Stimulated activated CD4-positive, alpha-beta T cell treated with anti-CD3 and anti-CD28 coated beads, Interleukin-15, amount 100 ng/mL, for 48 hours (primary cell): Measurements from ENCODE around the gene ZNF574.
"Not testable (repeated sequence)": the region's sequence is repeated elsewhere in the genome, so short reads cannot be mapped to it uniquely, and the experiment has no call there.

Experiments used
- DNase-seq, 2 donors: peaks; one replicate each; pipeline ENCODE4 v3.0.0-alpha.2; 2020; ENCODE audit warnings: low read depth in 2 of 2

The ZNF574 gene

DNA sequence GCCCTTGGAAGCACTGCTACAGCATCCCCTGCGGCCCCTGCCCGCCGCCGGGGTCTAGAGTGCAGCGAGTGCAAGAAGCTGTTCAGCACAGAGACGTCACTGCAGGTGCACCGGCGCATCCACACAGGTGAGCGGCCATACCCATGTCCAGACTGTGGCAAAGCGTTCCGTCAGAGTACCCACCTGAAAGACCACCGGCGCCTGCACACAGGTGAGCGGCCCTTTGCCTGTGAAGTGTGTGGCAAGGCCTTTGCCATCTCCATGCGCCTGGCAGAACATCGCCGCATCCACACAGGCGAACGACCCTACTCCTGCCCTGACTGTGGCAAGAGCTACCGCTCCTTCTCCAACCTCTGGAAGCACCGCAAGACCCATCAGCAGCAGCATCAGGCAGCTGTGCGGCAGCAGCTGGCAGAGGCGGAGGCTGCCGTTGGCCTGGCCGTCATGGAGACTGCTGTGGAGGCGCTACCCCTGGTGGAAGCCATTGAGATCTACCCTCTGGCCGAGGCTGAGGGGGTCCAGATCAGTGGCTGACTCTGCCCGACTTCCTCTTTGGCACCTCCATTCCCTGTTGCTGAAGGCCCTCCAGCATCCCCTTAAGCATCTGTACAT lies 4.9 kb downstream of the ZNF574 start:
- DNase-seq = no peak

DNA sequence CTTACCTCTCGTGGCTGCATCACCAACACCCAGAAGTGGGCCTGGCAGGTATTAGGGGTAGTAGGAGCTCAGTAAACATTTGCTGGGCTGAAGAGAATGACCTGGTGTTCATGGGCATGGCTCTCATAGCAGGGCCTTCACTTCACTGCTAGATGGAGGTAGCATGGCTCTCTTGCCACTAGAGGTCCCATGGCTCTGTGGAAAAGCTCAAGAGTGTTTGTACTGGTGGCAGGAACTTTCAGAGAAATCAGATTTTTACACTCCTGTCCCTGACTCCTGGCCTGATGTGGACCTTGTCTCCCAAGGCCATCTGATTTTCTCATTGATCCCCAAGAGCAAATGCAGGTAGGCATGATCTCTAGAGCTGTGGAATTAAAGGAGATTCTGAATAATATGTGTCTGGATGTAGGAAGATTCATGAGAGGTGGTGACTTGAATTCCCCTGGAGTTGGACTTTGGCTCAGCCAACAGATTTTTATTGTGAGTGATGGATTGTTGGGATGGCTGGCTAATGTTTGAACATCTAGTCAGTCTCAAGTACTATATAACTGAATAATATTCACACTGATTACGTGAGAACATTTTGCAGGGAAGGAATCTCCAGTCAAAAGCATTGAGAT lies 5.7 kb downstream of the ZNF574 start:
- no peak for DNase-seq

DNA sequence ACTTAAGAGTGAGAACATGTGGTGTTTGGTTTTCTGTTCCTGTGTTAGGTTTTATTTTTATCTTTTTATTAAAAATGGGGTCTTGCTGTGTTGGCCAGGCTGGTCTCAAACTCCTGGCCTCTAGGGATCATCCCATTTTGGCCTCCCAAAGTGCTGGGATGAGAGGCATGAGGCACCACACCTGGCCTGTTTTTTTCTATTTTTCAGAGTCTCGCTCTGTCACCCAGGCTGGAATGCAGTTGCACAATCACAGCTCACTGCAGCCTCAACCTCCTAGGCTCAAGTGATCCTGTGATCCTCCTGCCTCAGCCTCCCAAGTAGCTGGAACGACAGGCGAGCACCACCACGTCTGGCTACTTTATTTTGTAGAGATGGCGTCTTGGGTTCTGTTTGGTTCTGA lies 7.6 kb downstream of the ZNF574 start:
- DNase-seq = no peak

DNA sequence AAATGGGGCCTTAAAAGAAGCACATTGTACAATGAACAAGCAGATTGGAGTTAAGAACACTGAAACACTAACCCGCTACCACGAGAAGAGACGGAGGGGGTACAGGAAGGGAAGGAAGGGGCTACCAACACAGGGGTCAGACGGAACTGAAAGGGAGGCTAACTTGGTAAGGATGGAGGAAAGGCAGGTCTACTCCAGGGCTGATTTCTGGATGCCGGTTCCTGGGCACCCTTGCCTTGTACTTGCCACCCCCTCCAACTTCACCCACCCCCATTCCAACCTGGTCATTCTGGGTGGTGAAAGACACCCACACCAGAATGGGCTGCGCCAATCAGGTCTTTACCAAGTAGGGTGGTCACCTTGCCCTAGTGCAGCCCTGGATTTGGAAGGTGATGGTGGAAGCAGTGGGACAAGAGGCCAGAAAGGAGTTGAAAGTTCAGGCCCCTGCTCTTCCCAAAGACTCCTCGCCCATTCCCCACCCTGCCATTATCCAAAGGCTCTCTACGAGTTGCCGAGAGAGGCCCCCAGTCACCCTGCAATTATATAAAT lies 10.3 kb downstream of the ZNF574 start:
- no peak for DNase-seq

DNA sequence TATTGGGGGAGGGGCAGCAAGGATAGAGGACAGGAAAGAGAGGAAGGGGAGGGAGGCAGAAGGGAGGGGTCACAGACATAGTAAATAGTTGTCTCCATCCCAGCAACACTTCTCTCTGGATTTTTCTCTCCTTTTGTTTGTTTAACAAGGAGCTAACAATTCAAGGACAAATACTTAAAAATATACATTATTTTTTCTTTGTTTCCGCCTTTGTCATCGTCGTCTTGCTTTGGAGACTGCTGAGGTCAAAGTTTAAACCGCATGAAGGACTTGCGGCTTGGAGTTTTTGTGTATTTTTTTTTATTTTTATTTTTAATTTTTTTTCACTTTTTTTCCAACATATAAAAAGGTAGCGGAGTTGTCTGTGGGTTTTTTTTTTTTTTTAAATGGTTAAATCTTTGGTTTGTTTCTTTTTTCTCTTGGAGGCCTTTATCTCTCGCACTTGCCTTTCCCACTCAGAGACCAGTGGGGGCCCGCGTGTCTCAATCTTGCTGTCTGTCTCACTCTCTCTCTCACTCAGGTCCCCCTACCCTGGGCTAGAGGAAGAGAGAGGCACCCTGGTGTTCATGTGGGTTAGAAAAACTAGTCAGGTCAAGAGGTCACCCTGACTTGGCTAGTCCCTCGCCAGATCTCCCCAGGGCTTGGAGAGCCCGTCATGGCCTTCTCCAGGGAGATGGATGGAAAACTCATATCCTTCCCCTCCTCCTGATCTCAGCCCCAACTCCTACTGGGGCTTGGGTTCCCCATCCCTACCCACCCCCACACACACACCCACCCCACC lies 11.0 kb downstream of the ZNF574 start:
- no peak for DNase-seq

DNA sequence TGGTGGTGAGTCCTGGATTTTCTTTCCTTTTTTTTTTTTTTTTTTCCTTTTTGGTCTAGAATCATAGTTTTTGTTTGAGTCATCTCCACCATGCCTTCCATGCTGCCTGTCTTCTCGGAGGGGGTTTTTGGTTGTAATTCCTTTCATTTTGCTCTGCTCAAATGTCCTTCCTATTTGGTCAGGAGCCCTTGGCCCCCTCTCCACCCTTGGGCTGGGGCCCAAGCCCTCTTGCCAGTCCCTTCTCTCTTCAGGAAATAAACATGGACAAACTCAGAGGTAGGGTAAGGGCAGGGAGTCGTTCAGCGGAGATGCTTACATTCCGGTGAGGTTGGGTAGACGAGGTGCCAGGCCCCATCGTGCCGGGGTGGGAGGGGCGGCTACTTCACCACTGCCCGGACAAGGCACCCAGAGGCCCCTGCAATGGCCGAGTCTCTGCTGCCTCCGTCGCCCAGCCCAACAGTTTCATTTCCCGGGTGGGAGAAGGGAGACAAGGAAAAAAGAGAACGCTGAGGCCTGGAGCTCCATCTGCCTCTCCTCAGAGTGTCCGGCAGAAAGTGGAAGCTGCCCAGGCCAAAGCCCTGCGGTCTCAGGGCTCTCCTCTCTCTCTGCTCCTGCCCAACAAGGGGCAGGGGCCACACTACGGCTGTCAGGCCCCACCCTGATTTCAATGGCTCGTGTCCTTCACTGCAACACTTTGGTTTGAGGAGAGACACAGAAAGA lies 12.7 kb downstream of the ZNF574 start:
- DNase-seq = no peak

DNA sequence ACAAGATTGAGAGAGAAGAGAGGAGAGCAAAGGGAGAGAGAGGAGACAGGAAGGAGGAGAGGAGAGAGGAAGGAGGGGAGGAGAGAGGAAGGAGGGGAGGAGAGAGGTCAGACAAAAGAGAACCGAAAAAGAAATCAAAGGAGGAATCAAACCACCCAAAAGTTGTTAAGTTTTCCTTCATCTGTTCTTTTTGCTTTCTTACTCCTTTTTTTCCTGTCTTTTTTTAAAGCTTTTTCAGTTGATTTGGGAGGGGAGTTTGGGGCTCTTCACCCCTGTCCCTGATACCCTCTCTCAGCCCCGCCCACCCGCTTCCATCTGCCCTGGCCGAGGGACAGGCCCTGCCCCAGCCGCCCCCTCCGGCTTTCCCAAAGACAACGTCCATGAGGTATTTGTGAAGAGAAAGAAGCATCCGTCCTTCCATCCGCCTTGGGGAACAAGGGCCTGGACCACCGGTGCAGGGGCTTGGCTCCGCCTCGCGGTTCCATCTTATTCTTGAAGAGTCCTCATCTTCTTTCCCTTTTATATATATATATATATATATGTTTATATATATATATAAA lies 13.3 kb downstream of the ZNF574 start:
- no peak for DNase-seq

DNA sequence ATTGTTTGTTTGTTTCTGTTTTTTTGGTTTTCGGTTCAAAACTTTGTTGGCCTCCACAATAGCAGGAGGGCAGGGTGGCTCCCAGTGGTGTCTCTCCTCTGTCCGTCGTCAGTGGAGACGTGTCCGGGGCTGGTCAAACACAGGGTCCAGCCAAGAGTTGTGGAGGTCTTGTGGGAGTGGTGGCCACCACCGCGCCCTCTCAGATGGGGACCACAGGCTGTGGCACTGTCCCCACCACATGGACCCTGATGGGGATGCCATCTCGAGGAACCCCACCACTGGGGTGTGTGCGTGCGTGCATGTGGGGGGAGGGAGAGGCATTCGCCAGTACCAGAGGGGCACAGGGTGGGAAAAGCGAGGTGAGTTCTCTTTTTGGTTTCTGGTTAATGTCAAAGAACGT lies 13.8 kb downstream of the ZNF574 start:
- no peak for DNase-seq

DNA sequence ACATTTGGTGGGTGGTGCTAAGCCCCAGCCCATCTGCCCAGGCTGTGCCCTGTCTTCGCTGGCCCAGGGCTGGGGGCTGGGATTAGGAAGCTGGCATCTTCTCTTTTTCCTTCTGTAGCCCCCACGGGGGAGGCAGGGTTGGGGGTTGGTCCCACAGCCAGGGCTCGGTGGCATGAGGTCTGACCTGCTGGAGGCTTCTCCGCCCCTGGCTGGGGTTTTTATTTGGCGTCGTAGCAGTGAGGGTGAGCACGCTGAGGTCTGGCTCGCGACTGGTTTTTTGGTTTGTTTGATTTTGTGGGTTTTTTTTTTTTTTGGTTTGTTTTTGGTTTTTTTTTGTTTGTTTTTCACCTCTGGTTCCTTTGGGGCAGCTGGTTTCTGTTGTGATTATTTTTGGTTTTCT lies 14.7 kb downstream of the ZNF574 start:
- no peak for DNase-seq

DNA sequence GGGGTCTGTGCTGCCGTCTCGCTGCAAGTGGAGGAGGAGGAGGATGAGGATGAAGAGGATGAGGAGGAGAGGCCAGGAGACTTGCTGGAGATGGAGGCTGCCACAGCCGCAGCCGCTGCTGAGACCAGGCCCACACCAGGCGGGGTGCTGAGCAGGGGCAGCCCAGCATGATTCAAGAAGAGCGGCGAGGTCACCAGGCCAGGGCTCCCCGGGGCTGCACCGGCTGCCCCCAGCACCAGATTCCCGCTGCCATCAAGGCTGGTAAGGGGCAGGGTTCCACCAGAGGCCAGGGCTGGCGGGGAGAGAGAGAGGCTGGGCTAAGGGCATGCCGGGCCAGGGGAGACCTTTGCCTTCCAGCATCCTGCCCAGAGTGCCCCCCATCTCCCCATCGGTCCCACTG lies 15.3 kb downstream of the ZNF574 start:
- no peak for DNase-seq

DNA sequence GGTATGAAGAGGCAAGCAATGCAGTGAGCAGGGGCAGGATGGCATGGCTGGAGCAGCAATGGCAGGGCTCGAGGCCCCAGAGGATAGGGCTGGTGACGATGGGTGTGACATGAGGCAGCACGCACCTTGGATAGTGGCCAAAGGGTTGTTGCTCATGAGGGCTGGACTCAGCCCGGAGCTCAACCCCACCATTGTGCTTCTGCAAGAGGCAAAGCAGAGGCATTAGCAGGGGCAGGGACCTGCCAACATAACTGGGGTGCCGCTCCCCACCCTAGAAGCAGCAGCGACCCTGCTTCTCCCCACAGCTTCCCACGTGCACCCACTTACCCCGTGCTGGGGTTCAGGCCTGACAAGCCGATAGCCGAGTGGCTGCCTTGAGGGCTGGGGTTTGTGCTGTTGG lies 15.8 kb downstream of the ZNF574 start:
- DNase-seq = no peak

DNA sequence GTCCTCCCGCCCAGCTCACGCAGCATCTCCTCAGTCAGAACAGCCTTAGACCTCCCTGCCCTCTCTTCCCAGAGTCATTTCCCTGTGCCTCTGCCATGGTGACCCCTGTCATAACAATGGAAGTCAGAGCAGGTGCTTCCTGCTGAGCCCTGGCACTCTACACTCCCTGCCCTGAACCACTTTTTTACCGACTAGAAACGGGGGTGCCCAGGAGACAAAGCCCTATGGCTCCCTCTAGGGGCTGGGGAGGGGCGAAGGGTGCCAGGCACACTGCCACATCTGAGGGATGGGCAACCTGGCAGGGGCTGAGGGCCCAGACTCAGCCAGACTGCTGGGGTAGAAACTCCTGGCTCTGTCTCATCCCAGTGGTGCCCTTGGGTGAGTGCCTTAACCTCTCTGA lies 16.4 kb downstream of the ZNF574 start:
- peak in 1 of 2 donors; percentile 19 for DNase-seq

DNA sequence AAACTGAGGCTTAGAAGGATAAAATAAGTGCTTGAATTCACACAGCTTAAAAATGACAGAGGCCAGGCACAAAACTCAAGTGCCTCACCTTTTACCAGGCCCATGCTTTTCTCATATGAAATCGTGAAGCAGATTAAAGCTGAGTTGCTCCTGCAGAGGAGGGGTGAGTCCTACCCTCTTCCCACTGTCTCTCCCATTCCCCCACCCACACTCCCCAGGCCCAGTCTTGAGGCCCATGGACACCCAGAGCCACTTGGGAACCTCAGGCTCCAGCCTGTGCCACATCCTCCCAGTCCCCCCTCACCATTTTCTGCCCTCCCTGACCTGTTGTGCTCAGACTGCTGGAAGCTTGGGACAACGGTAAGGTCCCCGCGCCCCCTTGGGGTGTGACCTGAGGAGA lies 17.5 kb downstream of the ZNF574 start:
- DNase-seq = no peak

DNA sequence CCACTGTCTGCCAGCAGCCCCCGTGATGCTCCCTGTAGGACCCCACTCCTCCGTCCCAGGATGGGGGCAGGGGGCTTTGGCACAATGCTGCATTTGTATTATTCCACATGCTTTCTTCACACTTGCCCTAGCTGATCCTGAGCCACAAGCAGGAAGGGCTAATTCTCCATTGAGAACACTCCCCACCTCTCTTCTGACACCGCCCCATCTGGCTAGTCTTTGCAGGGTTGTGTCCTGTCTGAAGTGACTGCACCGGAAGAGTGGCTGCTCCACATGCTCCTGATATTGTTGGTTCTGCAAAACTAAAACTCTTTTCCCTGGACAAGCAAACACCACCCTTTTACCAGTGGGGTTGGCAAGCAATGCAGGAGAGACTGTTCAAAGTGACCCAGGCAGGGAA lies 18.0 kb downstream of the ZNF574 start:
- DNase-seq = no peak

DNA sequence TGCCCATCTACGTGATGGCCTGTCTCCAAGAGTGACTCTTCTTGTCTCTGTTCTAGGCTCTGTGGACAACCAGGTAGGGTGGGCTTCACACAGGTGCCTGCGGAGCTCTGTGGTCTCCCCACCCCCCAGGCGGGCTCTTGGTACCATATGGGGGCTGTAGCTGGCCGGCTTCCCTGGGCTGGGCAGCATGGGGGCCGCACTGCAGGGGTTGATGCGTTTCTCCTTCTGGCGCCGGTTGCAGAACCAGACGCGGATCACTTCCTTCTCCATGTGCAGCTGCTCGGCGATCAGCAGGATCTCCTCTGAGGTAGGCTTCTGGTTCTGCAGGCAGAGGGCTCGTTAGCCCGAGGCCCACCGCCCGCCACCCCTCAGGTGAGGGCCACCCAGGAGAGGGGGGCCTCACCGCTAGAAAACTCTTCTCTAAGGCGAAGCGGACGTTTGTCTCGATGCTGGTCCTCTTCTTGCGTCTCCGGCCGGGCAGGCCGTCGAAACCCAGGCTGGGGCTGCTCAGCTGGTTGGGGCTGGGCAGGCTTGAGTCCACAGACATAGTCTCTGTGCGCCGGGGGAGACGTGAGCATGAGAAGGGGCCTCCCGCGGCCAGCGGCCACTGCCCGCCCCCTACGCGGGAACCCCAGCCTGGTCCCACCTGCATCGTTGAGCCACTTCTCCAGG lies 19.3 kb downstream of the ZNF574 start:
- no peak for DNase-seq

DNA sequence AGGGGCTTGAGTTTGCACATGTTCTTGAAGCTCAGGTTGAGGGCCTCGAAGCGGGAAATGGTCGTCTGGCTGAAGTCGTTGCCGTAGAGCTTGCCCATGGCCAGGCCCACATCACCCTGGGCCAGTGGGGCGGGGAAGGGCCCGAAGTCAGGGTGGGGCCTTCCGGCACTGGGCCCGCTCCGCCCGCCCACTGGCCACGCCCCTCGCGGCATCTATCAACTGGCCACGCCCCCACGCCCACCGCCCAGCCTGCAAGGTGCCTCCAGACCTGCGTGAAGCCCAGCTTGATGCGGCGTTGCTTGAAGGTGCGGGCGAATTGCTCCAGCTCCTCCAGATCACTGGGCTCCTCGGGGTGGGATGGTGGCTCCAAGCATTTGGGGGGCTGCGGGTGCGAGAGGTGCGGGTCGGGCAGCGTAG lies 19.9 kb downstream of the ZNF574 start:
- DNase-seq = no peak

DNA sequence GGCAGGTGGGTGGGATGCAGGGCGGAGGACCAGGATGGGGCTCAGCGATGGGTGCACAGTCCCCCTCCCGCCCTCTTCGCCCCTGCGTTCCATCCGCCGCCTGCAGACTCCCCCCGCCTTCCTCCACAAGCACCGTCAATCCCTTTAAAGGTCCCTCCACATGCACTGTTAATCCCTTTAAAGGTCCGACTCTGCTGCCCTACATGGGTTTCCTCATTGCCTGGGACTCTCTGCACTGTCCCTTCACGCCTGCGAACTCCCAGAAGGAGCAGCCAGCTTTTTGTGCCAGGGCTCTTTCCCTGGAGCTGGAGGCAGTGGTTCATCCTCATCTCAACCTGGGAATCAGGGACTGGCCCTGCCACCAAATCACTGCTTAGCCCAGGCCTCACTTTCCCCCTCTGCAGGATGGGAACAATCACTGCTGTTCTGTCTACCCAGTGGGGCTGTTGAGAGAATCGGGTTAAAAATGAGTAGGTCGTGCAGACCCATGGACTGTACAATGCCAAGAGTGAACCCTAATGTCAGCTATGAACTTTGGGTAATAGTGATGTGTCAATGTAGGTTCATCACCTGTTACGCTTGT lies 20.4 kb downstream of the ZNF574 start:
- DNase-seq = no peak

DNA sequence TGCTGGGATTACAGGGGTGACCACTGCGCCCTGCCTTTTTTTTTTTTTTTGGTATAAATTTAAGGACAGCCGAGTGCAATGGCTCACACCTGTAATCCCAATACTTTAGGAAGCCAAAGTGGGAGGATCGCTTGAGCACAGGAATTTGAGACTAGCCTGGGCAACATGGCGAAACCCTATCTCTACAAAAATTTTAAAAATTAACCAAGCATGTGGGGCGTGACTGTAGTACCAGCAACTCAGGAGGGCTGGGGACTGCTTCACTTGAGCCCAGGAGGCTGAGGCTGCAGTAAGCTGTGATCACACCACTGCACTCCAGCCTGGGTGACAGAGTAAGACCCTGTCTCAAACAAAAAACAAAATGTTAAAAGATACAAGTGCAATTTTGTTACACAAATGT lies 21.5 kb downstream of the ZNF574 start:
- DNase-seq = no peak

DNA sequence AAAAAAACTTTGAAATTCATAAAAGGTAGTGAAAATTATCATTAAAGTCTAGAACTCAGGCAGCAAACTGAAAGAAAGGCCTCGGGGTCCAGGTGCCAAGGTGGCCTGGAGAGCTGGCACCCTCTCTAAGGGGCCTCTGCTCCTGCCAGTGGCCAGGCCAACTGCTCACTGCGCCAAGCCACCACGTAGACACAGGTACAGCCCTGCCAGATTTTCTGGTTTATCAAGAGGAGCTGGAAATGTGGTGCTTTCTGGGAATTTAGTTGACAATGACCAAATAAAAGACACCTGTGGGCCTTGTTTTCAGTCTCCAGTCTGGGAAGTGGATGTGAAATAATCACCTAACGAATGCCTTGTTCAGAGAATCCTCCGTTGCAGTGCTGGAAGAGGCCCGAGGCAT lies 22.8 kb downstream of the ZNF574 start:
- DNase-seq = no peak

DNA sequence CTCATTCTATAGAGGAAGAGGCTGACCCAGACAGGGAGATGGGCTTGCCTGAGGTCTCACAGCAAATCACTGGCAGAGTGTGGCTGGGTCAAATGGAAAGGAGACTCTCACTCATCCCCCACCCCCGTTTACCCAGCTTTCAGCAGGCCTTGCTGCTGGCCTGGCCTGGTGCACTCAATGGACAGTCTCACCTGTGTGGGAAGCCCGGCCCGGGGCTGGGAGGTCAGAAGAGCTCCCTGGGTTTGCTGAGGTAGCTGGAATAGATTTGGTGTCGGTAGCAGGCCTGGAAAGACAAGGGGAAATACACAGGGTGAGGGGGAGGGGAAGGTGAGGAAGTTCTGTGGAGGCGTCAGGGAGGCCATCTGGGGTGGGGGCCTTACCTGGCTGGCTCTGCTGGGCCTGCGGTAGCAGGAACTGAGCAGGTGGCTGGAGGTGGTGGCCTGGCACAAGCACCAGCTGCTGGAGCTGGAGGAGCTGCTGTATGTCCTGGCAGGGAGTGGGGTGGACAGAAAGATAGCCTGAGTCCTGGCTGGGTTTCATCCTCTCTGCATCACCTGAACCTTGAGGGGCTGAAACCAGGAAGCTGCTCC lies 23.5 kb downstream of the ZNF574 start:
- DNase-seq = no peak

DNA sequence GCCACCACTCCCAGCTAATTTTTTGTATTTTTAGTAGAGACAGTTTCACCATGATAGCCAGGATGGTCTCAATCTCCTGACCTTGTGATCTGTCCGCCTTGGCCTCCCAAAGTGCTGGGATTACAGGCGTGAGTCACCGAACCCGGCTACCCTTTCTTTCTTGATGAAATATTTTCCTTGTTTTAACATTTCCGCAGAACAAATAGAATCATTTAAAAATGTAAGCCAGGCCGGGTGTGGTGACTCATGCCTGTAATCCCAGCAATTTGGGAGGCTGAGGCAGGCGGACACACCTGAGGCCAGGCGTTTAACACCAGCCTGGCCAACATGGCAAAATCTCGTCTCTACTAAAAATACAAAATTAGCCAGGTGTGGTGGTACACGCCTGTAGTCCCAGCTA lies 24.3 kb downstream of the ZNF574 start:
- not testable (repeated sequence) for DNase-seq
